ENCODE data around the gene KY.

Gene KY, protein sequence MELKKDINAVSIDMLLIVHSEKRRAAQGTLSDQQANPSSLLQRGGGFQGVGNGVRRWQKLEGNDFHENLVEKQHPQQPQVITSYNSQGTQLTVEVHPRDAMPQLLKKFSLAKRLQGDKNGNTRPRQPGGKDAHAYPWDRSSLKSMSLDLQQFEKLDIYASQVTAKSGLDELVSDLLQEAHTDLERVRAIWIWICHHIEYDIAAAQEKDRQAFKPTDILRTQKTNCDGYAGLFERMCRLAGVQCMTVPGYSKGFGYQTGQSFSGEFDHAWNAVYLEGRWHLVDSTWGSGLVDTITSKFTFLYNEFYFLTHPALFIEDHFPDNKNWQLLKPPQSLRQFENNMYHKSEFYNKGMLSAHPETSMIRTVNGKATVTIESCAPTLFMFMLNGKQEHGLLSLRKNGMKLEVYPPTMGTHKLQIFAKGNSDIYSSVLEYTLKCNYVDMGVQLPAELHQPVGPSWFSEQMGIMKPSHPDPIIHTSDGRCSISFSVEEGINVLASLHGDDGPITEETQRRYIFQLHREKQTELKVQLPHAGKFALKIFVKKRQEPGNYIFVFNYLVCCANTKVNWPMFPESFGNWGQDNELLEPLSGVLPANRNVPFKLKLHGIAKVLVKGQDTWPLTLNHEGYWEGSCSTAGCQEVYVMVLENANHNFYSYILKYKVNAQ

GRCh38 chr3:134650431-134651346 lies at the start of gene KY:
TSS of gene KY (minus strand) at chr3:134651022. CDS start at chr3:134650960, 62 bp downstream.
- DNase-seq (ENCODE audit: low read depth) = no peak

GRCh38 chr3:134699721-134700120 lies 48.9 kb upstream of the KY start:
- no peak for DNase-seq (ENCODE audit: low read depth)

DNA sequence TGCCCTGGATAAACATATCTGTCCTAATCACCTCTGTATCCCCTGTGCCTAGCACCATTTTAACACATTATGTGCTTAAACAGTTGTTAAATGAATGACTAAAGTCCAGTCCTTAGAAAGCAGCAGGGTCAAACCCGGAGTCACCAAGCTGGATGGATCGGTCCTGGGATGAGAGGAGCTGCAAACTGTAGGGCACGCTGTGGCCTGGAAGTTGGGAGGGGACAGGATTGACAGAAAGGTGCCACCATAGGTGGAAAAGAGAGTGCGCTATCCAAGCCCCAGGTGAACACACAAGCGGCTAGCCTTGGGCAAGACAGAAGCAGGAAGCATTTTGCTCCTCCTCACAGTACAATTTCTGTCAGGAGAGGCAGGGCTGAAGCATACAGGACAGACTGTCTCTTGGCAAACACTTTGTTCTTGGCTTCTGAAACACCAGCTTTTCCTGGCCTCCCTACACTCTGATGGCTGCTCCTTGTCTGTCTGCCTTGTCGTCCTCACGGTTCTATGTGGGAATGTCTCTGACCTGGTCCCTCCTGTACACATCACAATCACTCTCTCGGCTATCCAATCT lies 48.4 kb upstream of the KY start:
- DNase-seq (ENCODE audit: low read depth) = no peak

DNA sequence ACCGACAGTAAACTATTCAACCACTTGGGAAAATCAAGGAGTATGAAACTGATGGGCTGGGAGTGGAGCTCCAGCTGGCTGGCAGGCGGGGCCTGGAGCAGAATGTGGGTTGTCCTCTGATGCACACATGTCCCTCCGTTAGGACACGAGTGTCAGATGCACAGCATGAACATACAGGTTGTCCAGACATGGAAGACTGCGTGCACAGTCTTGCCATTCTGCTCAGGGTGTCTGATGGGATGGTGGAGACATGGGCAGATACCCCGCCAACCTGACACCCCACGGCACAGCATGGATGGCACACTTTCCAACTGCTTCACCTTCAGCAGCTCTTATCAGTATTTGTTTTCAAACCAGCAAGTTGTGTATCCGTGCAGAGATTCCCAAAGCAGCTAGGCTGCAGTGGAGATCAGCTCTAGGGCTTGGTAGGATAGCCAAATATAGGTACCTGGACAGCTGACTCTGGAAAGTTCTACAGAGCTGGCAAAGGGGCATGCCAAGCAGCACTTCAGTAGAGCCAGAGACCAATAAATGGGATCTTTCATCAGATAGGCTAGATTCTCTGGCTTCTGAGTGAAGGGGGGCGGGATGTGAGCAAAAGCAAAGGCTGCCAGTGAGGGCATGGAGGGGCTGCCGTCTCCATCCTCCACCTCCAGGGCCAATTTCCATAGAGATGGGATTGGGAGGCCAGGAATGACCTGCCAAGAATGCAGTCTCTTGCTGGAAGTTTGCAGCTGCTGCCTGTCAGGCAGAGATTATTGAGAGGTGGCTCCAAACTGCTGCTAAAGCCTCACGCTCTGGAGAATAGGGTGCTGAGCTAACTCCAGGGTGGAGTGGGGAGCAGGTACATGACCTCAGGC lies 47.2 kb upstream of the KY start:
- no peak for DNase-seq (ENCODE audit: low read depth)

DNA sequence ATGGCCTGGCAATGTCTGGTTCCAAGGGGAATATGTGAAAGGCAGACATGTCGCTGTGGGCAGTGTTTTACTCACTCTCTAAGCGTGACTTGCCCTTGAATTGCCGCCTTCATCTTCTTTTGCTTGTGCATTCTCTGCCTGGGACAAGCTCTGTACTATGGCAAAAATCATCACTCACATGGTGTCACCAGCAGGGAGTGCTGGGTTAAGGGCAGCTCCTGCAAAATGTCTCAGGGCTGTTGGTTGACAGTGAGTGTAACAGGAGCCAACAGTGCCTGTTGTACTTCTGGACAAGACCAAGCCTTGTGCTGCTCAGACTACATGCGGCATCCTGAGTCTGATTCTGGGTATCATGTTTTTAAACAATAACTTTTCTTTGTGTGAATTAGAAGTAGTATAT lies 45.3 kb upstream of the KY start:
- DNase-seq (ENCODE audit: low read depth) = no peak

GRCh38 chr3:134694946-134695543 lies 44.2 kb upstream of the KY start:
- DNase-seq (ENCODE audit: low read depth) = no peak

GRCh38 chr3:134694466-134694865 lies 43.6 kb upstream of the KY start:
- no peak for DNase-seq (ENCODE audit: low read depth)

DNA sequence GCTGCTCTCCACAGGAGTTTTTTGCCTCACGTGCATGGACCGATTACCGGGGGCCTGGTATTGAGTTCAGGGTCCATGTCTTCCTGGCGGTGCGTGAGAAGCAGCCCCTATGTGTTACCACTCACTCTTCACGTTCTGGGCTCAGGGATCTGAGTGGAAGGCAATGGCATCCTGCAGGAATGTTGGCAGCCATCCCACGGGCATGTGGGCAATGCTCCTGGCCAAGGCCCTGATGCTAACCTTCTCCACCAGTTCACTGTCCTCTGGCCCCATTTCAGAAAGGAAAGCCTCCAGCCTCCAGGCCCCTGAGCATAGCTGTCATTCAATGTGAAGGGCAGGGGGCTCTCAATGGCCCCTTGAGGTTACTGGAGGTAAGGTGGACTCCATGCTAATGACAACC lies 43.0 kb upstream of the KY start:
- no peak for DNase-seq (ENCODE audit: low read depth)

DNA sequence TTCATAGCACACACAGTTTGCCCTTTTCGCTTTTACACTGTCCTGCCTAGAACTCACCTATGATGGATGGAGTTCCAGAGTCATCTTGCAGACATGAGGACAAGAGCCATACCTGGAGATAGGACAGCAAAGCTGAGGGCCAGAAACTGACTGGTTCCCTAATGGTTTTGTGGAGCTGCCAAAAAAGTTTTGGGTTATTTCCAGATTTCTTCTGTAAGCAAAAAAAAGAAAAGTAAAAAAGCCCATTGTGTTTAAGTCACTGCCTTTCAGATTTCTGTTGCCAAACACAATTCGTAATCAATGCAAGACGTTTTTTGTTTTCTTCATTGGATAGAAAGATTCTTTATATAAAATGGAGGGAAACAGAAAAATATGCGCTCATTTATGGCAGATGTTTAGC lies 42.4 kb upstream of the KY start:
- DNase-seq (ENCODE audit: low read depth) = no peak

DNA sequence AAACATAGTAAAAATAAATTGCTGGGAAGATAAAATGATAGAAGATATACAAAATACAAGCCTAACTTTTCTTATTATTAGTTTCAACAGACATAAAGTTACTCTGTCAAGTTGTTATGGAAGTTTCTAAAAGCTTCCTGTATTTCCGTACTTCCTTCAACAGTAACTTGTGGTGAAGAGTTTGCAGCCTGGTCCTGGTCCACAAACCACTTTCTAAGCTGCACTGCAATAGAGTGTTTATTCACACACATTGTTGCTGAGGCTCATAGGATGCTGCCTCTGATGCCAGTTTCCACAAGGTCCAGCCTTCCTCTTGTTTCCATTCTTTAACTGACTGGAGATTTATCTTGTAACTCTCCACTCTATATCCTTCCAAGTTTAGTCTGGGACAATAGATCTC lies 39.4 kb upstream of the KY start:
- no peak for DNase-seq (ENCODE audit: low read depth)

GRCh38 chr3:134687642-134688041 lies 36.8 kb upstream of the KY start:
- no peak for DNase-seq (ENCODE audit: low read depth)

DNA sequence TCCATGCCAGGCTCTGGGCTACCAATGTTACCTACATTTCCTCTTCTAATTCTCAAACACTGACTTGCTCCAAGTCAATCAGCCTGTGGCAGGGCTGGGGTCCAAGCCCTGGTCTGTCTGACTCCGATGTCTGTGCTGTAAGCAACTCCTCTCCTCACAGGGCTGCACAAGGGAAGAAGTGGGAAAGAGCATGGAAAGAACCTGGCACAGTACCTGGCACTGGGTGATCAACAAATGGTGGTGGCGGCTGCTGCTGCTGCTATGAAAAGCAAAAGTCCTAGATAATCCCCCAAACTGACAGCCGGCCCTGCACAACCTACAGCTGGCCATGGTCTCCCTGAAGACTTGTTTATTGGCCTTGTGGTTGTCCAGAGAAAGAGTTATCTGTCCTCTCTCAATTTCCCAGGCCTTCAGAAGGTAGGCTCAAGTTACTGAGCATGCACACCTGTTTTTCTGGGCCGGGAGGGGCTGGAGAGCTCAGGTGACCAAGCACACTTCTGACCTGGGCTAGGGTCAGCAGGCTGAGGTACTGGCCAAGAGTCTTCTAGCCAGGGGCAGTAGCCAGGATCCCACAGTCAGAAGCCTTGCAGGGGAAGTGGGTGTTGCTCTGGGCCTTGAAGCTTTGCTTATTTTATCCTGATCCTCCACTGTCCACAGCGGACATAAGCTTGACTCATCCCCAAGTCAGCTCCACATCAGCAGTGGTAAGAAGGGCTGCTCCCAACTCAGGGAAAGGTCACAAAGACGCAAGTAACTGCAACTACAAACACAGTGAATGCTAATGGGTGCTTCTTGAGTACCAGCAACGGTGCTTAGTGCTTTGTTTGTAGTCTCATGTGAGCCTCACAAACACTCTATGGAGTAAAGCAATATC lies 35.3 kb upstream of the KY start:
- peak; percentile 34 for DNase-seq (ENCODE audit: low read depth)

DNA sequence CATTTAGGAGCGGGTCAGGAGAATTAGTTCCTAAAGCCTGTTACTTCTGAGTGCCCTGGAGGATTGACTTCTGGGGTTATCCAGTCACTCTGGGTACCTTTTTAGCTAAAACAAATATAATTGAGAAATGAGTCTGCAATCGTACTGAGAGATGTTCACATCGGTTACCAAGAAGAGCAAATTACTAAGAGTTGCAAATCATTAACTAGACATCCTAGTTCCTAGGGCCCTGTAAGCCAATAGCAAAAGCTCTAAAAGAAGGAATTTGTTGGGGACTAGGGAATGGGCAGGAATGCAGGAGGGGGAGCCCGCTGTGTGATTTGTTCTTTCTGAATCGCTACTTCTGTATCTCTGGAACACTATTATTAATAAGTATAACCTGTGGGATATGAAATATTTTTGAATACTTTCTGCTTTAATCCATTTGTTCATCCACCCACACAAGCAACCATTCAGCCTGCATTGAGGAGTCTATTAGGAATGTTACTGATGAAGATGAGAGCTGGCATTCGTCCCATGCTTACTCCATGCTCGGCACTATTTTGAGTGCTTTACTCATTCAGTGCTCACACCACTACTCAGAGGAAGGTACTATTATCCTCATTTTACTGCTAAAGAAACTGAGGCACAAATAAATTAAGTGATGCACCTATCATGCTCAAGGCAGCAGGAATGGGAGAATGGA lies 31.5 kb upstream of the KY start:
- DNase-seq (ENCODE audit: low read depth) = peak; percentile 8

- DNase-seq (ENCODE audit: low read depth) = no peak
Measured at GRCh38 chr3:134681522-134681900, 30.7 kb upstream of the KY start.

GRCh38 chr3:134680796-134681521 lies 30.1 kb upstream of the KY start:
- DNase-seq (ENCODE audit: low read depth) = no peak

GRCh38 chr3:134677987-134678308 lies 27.1 kb upstream of the KY start:
- DNase-seq (ENCODE audit: low read depth) = no peak

DNA sequence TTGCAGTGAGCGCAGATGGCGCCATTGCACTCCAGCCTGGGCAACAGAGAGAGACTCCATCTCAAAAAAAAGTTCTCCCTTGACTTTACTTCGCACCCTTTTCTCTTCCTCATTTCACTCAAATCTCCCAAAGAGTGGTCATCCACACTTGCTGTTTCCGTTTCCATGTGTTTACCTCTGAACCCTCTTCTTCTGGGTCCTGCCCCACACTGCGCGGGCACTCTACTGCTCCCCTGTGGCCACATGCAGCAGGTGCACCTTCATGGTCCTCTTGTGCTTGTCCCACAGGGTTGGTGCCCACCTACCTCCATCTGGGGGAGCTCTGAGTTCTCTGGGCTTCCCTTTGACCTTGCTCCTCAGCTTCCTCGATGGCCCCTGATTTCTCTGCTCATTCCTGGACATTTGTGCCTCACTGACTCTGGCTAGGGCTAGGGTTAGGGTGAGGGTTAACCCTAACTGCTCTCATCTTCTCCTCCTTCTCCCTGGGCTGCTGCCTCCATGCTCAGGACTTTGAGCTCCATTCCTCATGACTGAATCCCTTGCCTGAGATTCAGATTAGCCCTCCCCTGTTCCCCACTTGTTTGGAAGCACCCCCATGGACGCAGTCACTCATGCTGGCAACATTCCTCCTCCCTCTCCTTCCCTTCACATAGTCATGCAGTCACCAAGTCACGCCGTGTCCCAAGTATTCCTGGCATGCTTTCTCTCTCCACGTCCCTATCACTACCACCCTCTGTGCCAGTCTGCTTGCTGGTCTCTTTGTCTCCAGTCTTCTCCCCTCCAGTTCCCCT lies 26.6 kb upstream of the KY start:
- DNase-seq (ENCODE audit: low read depth) = no peak

- DNase-seq (ENCODE audit: low read depth) = no peak
Measured at GRCh38 chr3:134675726-134676256, 25.0 kb upstream of the KY start.
